DOHH2 (cell line): ENCODE results near the gene IRX2.

Source experiments
- H3F3A ChIP-seq: fragments of 200-600 bp; sonication (generic), shearing (Covaris generic); 2 replicates; pipeline ENCODE4 v1.6.0; 2016; ENCODE audit warnings: antibody characterized with exemption, mild to moderate bottlenecking; ENCODE audit not compliant: control insufficient read depth, insufficient read depth
- H3K27ac ChIP-seq: fragments of 200-600 bp; sonication (generic); 2 replicates; pipeline ENCODE4 v1.5.1; 2014; ENCODE audit warnings: low read depth, mild to moderate bottlenecking, low read length, moderate library complexity
- H3K27me3 ChIP-seq: fragments of 200-600 bp; sonication (generic); 2 replicates; pipeline ENCODE4 v1.6.1; 2014; ENCODE audit warnings: mild to moderate bottlenecking, low read length, mixed read lengths; ENCODE audit not compliant: control insufficient read depth
- H3K36me3 ChIP-seq: fragments of 200-600 bp; sonication (generic); 2 replicates; pipeline ENCODE4 v1.6.1; 2014; ENCODE audit warnings: mild to moderate bottlenecking, low read length, moderate library complexity, mixed read lengths; ENCODE audit not compliant: control insufficient read depth
- H3K4me1 ChIP-seq: fragments of 200-600 bp; sonication (generic); 2 replicates; pipeline ENCODE4 v1.6.1; 2014; ENCODE audit warnings: mild to moderate bottlenecking, low read length, mixed read lengths; ENCODE audit not compliant: control insufficient read depth
- H3K4me2 ChIP-seq: fragments of 200-600 bp; sonication (generic); 2 replicates; pipeline ENCODE4 v1.6.0; 2014; ENCODE audit warnings: mild to moderate bottlenecking, low read length, moderate library complexity
- H3K4me3 ChIP-seq: fragments of 200-600 bp; sonication (generic); 2 replicates; pipeline ENCODE4 v1.5.1; 2014; ENCODE audit warnings: mild to moderate bottlenecking, low read length, mixed read lengths
- H3K79me2 ChIP-seq: fragments of 200-600 bp; sonication (generic); 2 replicates; pipeline ENCODE4 v1.6.1; 2014; ENCODE audit warnings: mild to moderate bottlenecking, low read length, mixed read lengths; ENCODE audit not compliant: control insufficient read depth
- H3K9me2 ChIP-seq: fragments of 200-600 bp; sonication (generic); replicated peaks from 2 replicates; pipeline ENCODE4 v1.6.1; 2014; ENCODE audit warnings: mild to moderate bottlenecking, low read length, mixed read lengths; ENCODE audit not compliant: control insufficient read depth
- H3K9me3 ChIP-seq: fragments of 200-600 bp; sonication (generic); 2 replicates; pipeline ENCODE4 v1.6.1; 2014; ENCODE audit warnings: antibody characterized with exemption, low read length, mixed read lengths; ENCODE audit not compliant: control insufficient read depth, insufficient read depth
- H4K20me1 ChIP-seq: fragments of 200-600 bp; sonication (generic); 2 replicates; pipeline ENCODE4 v1.6.0; 2014; ENCODE audit warnings: low read depth, mild to moderate bottlenecking, antibody characterized with exemption, low read length, moderate library complexity; ENCODE audit not compliant: control insufficient read depth, insufficient read depth
- CTCF ChIP-seq: fragments of 200-600 bp; sonication (generic); IDR thresholded peaks from one replicate; pipeline ENCODE4 v1.5.1; 2014; ENCODE audit warnings: antibody characterized with exemption, mild to moderate bottlenecking, low read depth, low read length; ENCODE audit not compliant: poor library complexity, severe bottlenecking
- EZH2phosphoT487 ChIP-seq: fragments of 200-600 bp; sonication (generic); IDR thresholded peaks from 2 replicates; pipeline ENCODE4 v1.6.1; 2017; ENCODE audit warnings: borderline replicate concordance, mild to moderate bottlenecking, antibody characterized with exemption, low read length, moderate library complexity, mixed read lengths

IRX2 gene

DNA sequence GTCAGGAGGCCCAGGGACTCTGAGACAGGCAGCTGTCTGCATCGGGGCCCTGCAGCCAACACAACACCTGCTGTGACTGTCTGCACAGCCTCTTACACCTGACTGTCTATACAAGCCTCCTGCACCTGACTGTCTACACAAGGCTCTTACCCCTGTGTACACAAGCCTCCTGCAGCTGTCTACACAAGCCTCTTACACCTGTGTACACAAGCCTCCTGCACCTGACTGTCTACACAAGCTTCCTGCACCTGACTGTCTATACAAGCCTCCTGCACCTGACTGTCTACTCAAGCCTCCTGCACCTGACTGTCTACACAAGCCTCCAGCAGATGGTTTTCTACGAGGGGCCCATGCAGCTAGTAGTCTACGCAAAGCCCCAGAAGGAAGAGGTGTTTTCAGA, 18.6 kb downstream of the IRX2 start:
- Histone ChIP-seq H3K9me3 (no peaks in the 10 kb centered on the region; the same call in 1 of the 2 replicates), H3K9me2 (no peaks in the 10 kb centered on the region), H3K4me1 (no peaks in the 10 kb centered on the region), H3K79me2 (no peaks in the 10 kb centered on the region), H3K27ac (no peak overlapping the region), H4K20me1 (no peaks in the 10 kb centered on the region), H3K4me3 (no peak overlapping the region), H3K36me3 (no peaks in the 10 kb centered on the region), H3K27me3 (no peaks in the 10 kb centered on the region), H3F3A (no peaks in the 10 kb centered on the region), H3K4me2 (no peak overlapping the region)
- TF ChIP-seq EZH2phosphoT487 (no peak), CTCF (no peak)

- Histone ChIP-seq H4K20me1 (no peaks in the 10 kb centered on the region), H3K4me3 (no peak overlapping the region), H3K36me3 (no peaks in the 10 kb centered on the region), H3K4me1 (no peaks in the 10 kb centered on the region), H3K9me2 (no peaks in the 10 kb centered on the region), H3F3A (no peaks in the 10 kb centered on the region), H3K4me2 (no peak overlapping the region), H3K79me2 (no peaks in the 10 kb centered on the region), H3K9me3 (no peaks in the 10 kb centered on the region; the same call in 1 of the 2 replicates), H3K27ac (no peak overlapping the region), H3K27me3 (no peaks in the 10 kb centered on the region)
- no peak for TF ChIP-seq EZH2phosphoT487
- no peak for TF ChIP-seq CTCF
Measured at GRCh38 chr5:2732004-2732403, 19.5 kb downstream of the IRX2 start.

GRCh38 chr5:2729189-2729588, 22.3 kb downstream of the IRX2 start:
- Histone ChIP-seq H3K27ac (no peak overlapping the region), H3F3A (no peaks in the 10 kb centered on the region)
- TF ChIP-seq CTCF (no peak), EZH2phosphoT487 (no peak)

GRCh38 chr5:2727550-2727949, 23.9 kb downstream of the IRX2 start:
- H3K4me1 ChIP-seq, result no peaks in the 10 kb centered on the region
- no peak for TF ChIP-seq CTCF
- TF ChIP-seq EZH2phosphoT487, result no peak

More at GRCh38 chr5:2729189-2729588, 22.3 kb downstream of the IRX2 start:
- Histone ChIP-seq H3K9me3 (peaks cover 2% of the 10 kb centered on the region; the same call in 1 of the 2 replicates), H3K4me1 (no peaks in the 10 kb centered on the region), H3K4me2 (no peak overlapping the region), H3K27me3 (no peaks in the 10 kb centered on the region), H3K36me3 (no peaks in the 10 kb centered on the region), H3K9me2 (no peaks in the 10 kb centered on the region), H3K4me3 (no peak overlapping the region), H4K20me1 (no peaks in the 10 kb centered on the region), H3K79me2 (no peaks in the 10 kb centered on the region)

More at GRCh38 chr5:2727550-2727949, 23.9 kb downstream of the IRX2 start:
- Histone ChIP-seq H3K79me2 (no peaks in the 10 kb centered on the region), H3K9me3 (peaks cover 7% of the 10 kb centered on the region; the same call in 1 of the 2 replicates), H4K20me1 (no peaks in the 10 kb centered on the region), H3K9me2 (no peaks in the 10 kb centered on the region), H3K36me3 (no peaks in the 10 kb centered on the region), H3K27me3 (no peaks in the 10 kb centered on the region), H3F3A (no peaks in the 10 kb centered on the region), H3K27ac (no peak overlapping the region), H3K4me3 (no peak overlapping the region), H3K4me2 (no peak overlapping the region)
